ENCODE data around the gene NQO1.

Gene NQO1

GRCh38 chr16:69706256-69706974 lies 19.9 kb downstream of the NQO1 start:
- H3K4me2 ChIP-seq (ENCODE audit: low read length): no peak overlapping the region
- no peaks in the 10 kb centered on the region for H3K9me3 ChIP-seq (ENCODE audit: control insufficient read depth, low read length)
- H3K9ac ChIP-seq: no peak overlapping the region
- no peaks in the 10 kb centered on the region for H3K36me3 ChIP-seq (ENCODE audit: control insufficient read depth, insufficient read depth, low read length)
- peaks cover 17% of the 10 kb centered on the region for H3K4me1 ChIP-seq
- no peak overlapping the region for H2AFZ ChIP-seq
- H3K27ac ChIP-seq: peak overlapping the region; percentile 54
- H3K27me3 ChIP-seq (ENCODE audit: control insufficient read depth, insufficient read depth, low read length): no peaks in the 10 kb centered on the region
- no peak for TF ChIP-seq CTCF (IDR thresholded peaks at IDR 0.05)
- H3K4me3 ChIP-seq (ENCODE audit: low read depth, low read length): no peak overlapping the region
- no peaks in the 10 kb centered on the region for H3K79me2 ChIP-seq

GRCh38 chr16:69703638-69704037 lies 22.7 kb downstream of the NQO1 start:
- H3K9me3 ChIP-seq (ENCODE audit: control insufficient read depth, low read length): no peaks in the 10 kb centered on the region
- no peak overlapping the region for H3K9ac ChIP-seq
- no peak overlapping the region for H2AFZ ChIP-seq
- H3K4me2 ChIP-seq (ENCODE audit: low read length): no peak overlapping the region
- peaks cover 3% of the 10 kb centered on the region for H3K79me2 ChIP-seq
- H3K27me3 ChIP-seq (ENCODE audit: control insufficient read depth, insufficient read depth, low read length): no peaks in the 10 kb centered on the region
- no peak for TF ChIP-seq CTCF (IDR thresholded peaks at IDR 0.05)
- H3K4me3 ChIP-seq (ENCODE audit: low read depth, low read length): no peak overlapping the region
- H3K27ac ChIP-seq: no peak overlapping the region
- no peaks in the 10 kb centered on the region for H3K36me3 ChIP-seq (ENCODE audit: control insufficient read depth, insufficient read depth, low read length)
- H3K4me1 ChIP-seq: peaks cover 6% of the 10 kb centered on the region

- H3K4me2 ChIP-seq (ENCODE audit: low read length): no peak overlapping the region
- no peak overlapping the region for H3K27ac ChIP-seq
- no peaks in the 10 kb centered on the region for H3K27me3 ChIP-seq (ENCODE audit: control insufficient read depth, insufficient read depth, low read length)
- peaks cover 5% of the 10 kb centered on the region for H3K79me2 ChIP-seq
- H3K4me1 ChIP-seq: peaks cover 6% of the 10 kb centered on the region
- H3K4me3 ChIP-seq (ENCODE audit: low read depth, low read length): no peak overlapping the region
- no peak for TF ChIP-seq CTCF (IDR thresholded peaks at IDR 0.05)
- H3K36me3 ChIP-seq (ENCODE audit: control insufficient read depth, insufficient read depth, low read length): no peaks in the 10 kb centered on the region
- no peak overlapping the region for H2AFZ ChIP-seq
- no peak overlapping the region for H3K9ac ChIP-seq
- no peaks in the 10 kb centered on the region for H3K9me3 ChIP-seq (ENCODE audit: control insufficient read depth, low read length)
Measured at GRCh38 chr16:69701866-69702265, 24.5 kb downstream of the NQO1 start.

GRCh38 chr16:69701452-69701851 lies 24.9 kb downstream of the NQO1 start:
- H3K4me2 ChIP-seq (ENCODE audit: low read length): no peak overlapping the region
- no peak overlapping the region for H2AFZ ChIP-seq
- TF ChIP-seq CTCF (IDR thresholded peaks at IDR 0.05): no peak
- peaks cover 5% of the 10 kb centered on the region for H3K79me2 ChIP-seq
- no peak overlapping the region for H3K27ac ChIP-seq
- H3K36me3 ChIP-seq (ENCODE audit: control insufficient read depth, insufficient read depth, low read length): no peaks in the 10 kb centered on the region
- H3K4me1 ChIP-seq: peaks cover 5% of the 10 kb centered on the region
- H3K4me3 ChIP-seq (ENCODE audit: low read depth, low read length): no peak overlapping the region
- no peaks in the 10 kb centered on the region for H3K9me3 ChIP-seq (ENCODE audit: control insufficient read depth, low read length)
- no peaks in the 10 kb centered on the region for H3K27me3 ChIP-seq (ENCODE audit: control insufficient read depth, insufficient read depth, low read length)
- no peak overlapping the region for H3K9ac ChIP-seq

GRCh38 chr16:69699915-69700314 lies 26.4 kb downstream of the NQO1 start:
- Histone ChIP-seq H2AFZ (no peak overlapping the region), H3K27ac (no peak overlapping the region), H3K9me3 (ENCODE audit: control insufficient read depth, low read length) (no peaks in the 10 kb centered on the region), H3K79me2 (peaks cover 5% of the 10 kb centered on the region), H3K4me3 (ENCODE audit: low read depth, low read length) (no peak overlapping the region), H3K36me3 (ENCODE audit: control insufficient read depth, insufficient read depth, low read length) (no peaks in the 10 kb centered on the region), H3K9ac (no peak overlapping the region), H3K27me3 (ENCODE audit: control insufficient read depth, insufficient read depth, low read length) (no peaks in the 10 kb centered on the region), H3K4me1 (no peaks in the 10 kb centered on the region), H3K4me2 (ENCODE audit: low read length) (no peak overlapping the region)
- no peak for TF ChIP-seq CTCF (IDR thresholded peaks at IDR 0.05)

Data from parathyroid adenoma (tissue), 2 donors.